ENCODE data around the gene DAP. TPM values are rescaled to one million over a fixed set of nuclear protein-coding genes. Genes with fewer than 3 reads are reported as not detected.

Gene DAP
- total and polyA plus RNA-seq, 2 of the 4 experiments (the other 2 are of a cell fraction): 49.6 to 189 TPM

DNA sequence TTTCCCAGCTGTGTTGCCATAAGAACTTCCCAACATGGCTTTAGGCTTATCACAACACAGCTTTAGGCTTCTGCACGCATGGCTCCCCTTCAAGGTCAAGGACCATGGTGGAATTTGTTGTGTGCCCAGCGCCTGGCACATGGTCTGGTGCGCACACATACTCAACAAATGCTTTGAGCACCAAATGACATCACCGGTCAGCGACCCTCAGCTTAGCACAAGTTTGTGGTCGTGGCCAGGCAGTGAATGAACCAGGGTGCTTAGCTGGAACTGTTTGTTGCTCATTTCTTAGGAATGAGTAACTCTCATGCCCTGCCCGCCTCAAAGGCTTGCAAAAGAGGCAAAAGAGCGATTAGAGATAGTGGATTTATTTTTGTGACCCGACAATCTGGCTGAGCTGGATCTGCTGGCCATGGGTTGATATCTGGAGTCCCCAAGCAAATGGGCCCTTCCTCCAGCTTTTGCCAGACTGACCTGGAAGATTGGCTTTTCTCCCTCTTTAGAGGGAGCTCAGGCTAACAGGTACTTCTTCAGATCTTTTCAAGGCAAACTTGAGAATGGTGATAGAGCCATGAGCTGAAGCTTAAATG lies 58.9 kb downstream of the DAP start (continued):
- TF ChIP-seq FOS (IDR thresholded peaks at IDR 0.05; ENCODE audit: low read depth, low read length) (peak; percentile 82), MAFK (IDR thresholded peaks at IDR 0.05; ENCODE audit: low read depth, low read length) (peak; percentile 51; the same call in 1 of the 2 replicates)

DNA sequence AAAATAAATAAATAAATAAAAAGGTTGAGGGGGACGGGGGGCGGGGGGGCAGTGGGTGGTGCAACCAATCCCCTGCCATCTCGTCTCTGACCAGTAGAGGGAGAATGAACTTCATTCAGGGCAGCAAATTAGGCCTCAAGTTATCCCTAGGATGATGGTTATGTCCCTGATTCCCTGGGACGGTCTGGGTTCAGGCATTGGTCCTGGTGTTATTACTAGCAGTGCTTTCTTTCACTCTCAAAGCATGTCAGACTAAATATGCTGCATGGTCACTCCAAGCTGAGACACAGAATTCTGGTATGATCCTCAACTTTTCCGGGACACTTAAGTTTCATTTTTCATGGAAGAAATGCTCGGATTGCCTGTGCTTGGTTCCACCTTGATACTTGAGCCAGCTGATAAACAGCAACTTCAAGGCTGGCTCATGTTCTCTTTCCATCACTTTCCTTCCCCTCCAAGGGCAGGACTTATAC lies 59.4 kb downstream of the DAP start:
- CTCF ChIA-PET: interaction anchor here (0.7 to 1.5 kb wide), 10 partner anchors 8 to 247 kb away, joined by 3 to 5 read pairs (median 4); no protein-coding TSS in a partner anchor
- H2AFZ ChIP-seq (replicated peaks; ENCODE audit: low read length, poor library complexity): no peak overlapping the region
- peak overlapping the region; percentile 33 for H2AK9ac ChIP-seq (replicated peaks; ENCODE audit: low read depth, low read length, poor library complexity)
- H4K5ac ChIP-seq (ENCODE audit: low read depth, low read length): peak overlapping the region; percentile 22; the same call in 1 of the 2 replicates
- in situ Hi-C loops (cut with MboI; ENCODE audit: low sequenced_read_pairs): loop anchor here (10.0 kb wide), 1 partner anchor 133 kb away; no protein-coding TSS in a partner anchor
- peaks cover 5% of the 10 kb centered on the region for H3K36me3 ChIP-seq (ENCODE audit: control insufficient read depth, insufficient read depth, low read length)
- H3K23ac ChIP-seq (ENCODE audit: low read depth, low read length): peak overlapping the region; percentile 32
- H2BK5ac ChIP-seq (ENCODE audit: low read depth, low read length, poor library complexity, severe bottlenecking): peak overlapping the region; percentile 85
- peaks cover 28% of the 10 kb centered on the region for H3K4me1 ChIP-seq (ENCODE audit: control insufficient read depth, insufficient read depth, low read length)
- H2BK120ac ChIP-seq (ENCODE audit: low read depth, low read length): peak overlapping the region; percentile 75
- peak overlapping the region; percentile 77 for H4K91ac ChIP-seq (ENCODE audit: insufficient read depth, low read depth, low read length)
- peak overlapping the region; percentile 44 for H3K27ac ChIP-seq (ENCODE audit: insufficient read depth, low read length)
- intact Hi-C loops (cut with micrococcal nuclease): loop anchor here (1.0 to 5.0 kb wide), 3 partner anchors 59 to 201 kb away; partner anchors contain the start of gene DAP
- H4K8ac ChIP-seq (ENCODE audit: low read depth in 2 of 2, low read length in 2 of 2): peak overlapping the region; percentile 1 to 61; a peak in 2 of 4 replicates
- peaks cover 45% of the 10 kb centered on the region for H3K9me1 ChIP-seq (ENCODE audit: insufficient read depth, low read length)
- peak overlapping the region; percentile 69 for H2AK5ac ChIP-seq (ENCODE audit: low read depth, low read length)
- POLR2A ChIA-PET (ENCODE audit: unreplicated experiment): no interaction called here
- peaks cover 35 to 93% of the 10 kb centered on the region in 2 experiments for H3K79me1 ChIP-seq (ENCODE audit: low read depth in 1 of 2, low read length in 2 of 2)
- no TSS peak for BruUV-seq (replicated peaks)
- H3K18ac ChIP-seq (ENCODE audit: low read depth, low read length): peak overlapping the region; percentile 68; the same call in 1 of the 2 replicates
- dilution Hi-C loops (cut with HindIII; ENCODE audit: low sequenced_read_pairs, unreplicated experiment): no loop called here
- DNase-seq: peak; percentile 71
- H2BK20ac ChIP-seq (ENCODE audit: low read depth, low read length): peak overlapping the region; percentile 76
- no peak overlapping the region; the same call in 1 of the 2 replicates for H3K9ac ChIP-seq (ENCODE audit: low read depth, low read length)
- H3K9me3 ChIP-seq (ENCODE audit: control insufficient read depth, insufficient read depth, low read length): no peaks in the 10 kb centered on the region
- no peak overlapping the region for H3K4me3 ChIP-seq (ENCODE audit: insufficient read depth, low read depth, low read length)
- peaks cover 20% of the 10 kb centered on the region for H4K20me1 ChIP-seq (ENCODE audit: insufficient read depth, low read length)
- WGBS, 2 experiments (ENCODE audit: extremely low coverage in 2 of 2, insufficient read length in 1 of 2): 100% methylated on average over 2 of the region's 6 CpGs; no CpG with 5 or more reads in 1 of the 2 experiments
- ATAC-seq (ENCODE audit: low read depth): peak; percentile 57
- H3K4ac ChIP-seq (ENCODE audit: low read depth, low read length): peak overlapping the region; percentile 70
- H3K4me2 ChIP-seq (ENCODE audit: low read depth, low read length): peak overlapping the region; percentile 8; the same call in 1 of the 2 replicates
- H3K14ac ChIP-seq (replicated peaks; ENCODE audit: low read depth, low read length): peak overlapping the region; percentile 69
- H2BK15ac ChIP-seq (ENCODE audit: low read depth, low read length): peak overlapping the region; percentile 45; the same call in 1 of the 3 replicates
- H3K27me3 ChIP-seq (ENCODE audit: control insufficient read depth, insufficient read depth, low read length): no peaks in the 10 kb centered on the region
- peak overlapping the region; percentile 40 for H3K56ac ChIP-seq (ENCODE audit: extremely low read depth, insufficient read depth, low read length)
- peak; percentile 64 for TF ChIP-seq RAD21 (IDR thresholded peaks at IDR 0.05; ENCODE audit: low read length)
- peak; percentile 45 for TF ChIP-seq SMC3 (IDR thresholded peaks at IDR 0.05; ENCODE audit: low read depth, low read length)
- TF ChIP-seq RFX5 (IDR thresholded peaks at IDR 0.05; ENCODE audit: low read depth, low read length): no peak
- no peak for TF ChIP-seq MXI1 (IDR thresholded peaks at IDR 0.05; ENCODE audit: borderline replicate concordance, low read depth, low read length)
- no peak for TF ChIP-seq RCOR1 (IDR thresholded peaks at IDR 0.05; ENCODE audit: insufficient replicate concordance, low read length)
- TF ChIP-seq MAFK (IDR thresholded peaks at IDR 0.05; ENCODE audit: low read depth, low read length): no peak
- TF ChIP-seq POLR2A (IDR thresholded peaks at IDR 0.05; ENCODE audit: low read depth, low read length): no peak
- no peak for TF ChIP-seq NFE2L2 (IDR thresholded peaks at IDR 0.05; ENCODE audit: low read depth, low read length)
- TF ChIP-seq, protein P1, sequence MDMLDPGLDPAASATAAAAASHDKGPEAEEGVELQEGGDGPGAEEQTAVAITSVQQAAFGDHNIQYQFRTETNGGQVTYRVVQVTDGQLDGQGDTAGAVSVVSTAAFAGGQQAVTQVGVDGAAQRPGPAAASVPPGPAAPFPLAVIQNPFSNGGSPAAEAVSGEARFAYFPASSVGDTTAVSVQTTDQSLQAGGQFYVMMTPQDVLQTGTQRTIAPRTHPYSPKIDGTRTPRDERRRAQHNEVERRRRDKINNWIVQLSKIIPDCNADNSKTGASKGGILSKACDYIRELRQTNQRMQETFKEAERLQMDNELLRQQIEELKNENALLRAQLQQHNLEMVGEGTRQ (IDR thresholded peaks at IDR 0.05; ENCODE audit: low read depth, low read length): no peak
- TF ChIP-seq FOS (IDR thresholded peaks at IDR 0.05; ENCODE audit: low read depth, low read length): no peak
- TF ChIP-seq, protein P2, sequence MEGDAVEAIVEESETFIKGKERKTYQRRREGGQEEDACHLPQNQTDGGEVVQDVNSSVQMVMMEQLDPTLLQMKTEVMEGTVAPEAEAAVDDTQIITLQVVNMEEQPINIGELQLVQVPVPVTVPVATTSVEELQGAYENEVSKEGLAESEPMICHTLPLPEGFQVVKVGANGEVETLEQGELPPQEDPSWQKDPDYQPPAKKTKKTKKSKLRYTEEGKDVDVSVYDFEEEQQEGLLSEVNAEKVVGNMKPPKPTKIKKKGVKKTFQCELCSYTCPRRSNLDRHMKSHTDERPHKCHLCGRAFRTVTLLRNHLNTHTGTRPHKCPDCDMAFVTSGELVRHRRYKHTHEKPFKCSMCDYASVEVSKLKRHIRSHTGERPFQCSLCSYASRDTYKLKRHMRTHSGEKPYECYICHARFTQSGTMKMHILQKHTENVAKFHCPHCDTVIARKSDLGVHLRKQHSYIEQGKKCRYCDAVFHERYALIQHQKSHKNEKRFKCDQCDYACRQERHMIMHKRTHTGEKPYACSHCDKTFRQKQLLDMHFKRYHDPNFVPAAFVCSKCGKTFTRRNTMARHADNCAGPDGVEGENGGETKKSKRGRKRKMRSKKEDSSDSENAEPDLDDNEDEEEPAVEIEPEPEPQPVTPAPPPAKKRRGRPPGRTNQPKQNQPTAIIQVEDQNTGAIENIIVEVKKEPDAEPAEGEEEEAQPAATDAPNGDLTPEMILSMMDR (conservative IDR thresholded peaks at IDR 0.05; ENCODE audit: low read depth, low read length): peak; percentile 50
- no peak for TF ChIP-seq BHLHE40 (IDR thresholded peaks at IDR 0.05; ENCODE audit: low read depth, low read length)
- TF ChIP-seq CHD1 (IDR thresholded peaks at IDR 0.05; ENCODE audit: low read depth, low read length): no peak
- TF ChIP-seq MAZ (IDR thresholded peaks at IDR 0.05; ENCODE audit: borderline replicate concordance, low read depth, low read length): no peak
